ENCODE measurements around the gene ZNF512. TPM values are rescaled to one million over a fixed set of nuclear protein-coding genes. Genes with fewer than 3 reads are reported as not detected.

Gene ZNF512
- total RNA-seq, 1 experiment from 2014 or later, result not detected

- peaks cover 45% of the 10 kb centered on the region for H3K4me1 ChIP-seq (ENCODE audit: insufficient read depth, low read length)
- H3K9ac ChIP-seq (ENCODE audit: low read length), result no peak overlapping the region
- peaks cover 46% of the 10 kb centered on the region for H3K36me3 ChIP-seq (ENCODE audit: low read depth, low read length)
- H3K9me2 ChIP-seq (replicated peaks; ENCODE audit: low read length), result no peaks in the 10 kb centered on the region
- peak overlapping the region; percentile 9; the same call in 1 of the 2 replicates for H3K4me2 ChIP-seq (ENCODE audit: low read length)
- no peaks in the 10 kb centered on the region for H3K27me3 ChIP-seq (ENCODE audit: low read length)
- no TSS peak for BruUV-seq (replicated peaks)
- H3K79me2 ChIP-seq (ENCODE audit: low read length), result peaks cover 5% of the 10 kb centered on the region; the same call in 1 of the 2 replicates
- H3K27ac ChIP-seq (ENCODE audit: low read length), result peak overlapping the region; percentile 15
- H3F3A ChIP-seq (ENCODE audit: low read length, unreplicated experiment), result no peaks in the 10 kb centered on the region
- ChIA-PET POLR2A (ENCODE audit: unreplicated experiment) (no interaction called here), CTCF (interaction anchor here (0.5 to 1.4 kb wide), 3 partner anchors 27 to 362 kb away, joined by 3 to 8 read pairs (median 6); no protein-coding TSS in a partner anchor)
- intact Hi-C loops (cut with micrococcal nuclease), result loop anchor here (10.0 kb wide), 1 partner anchor 251 kb away; the partner anchor contains the start of gene PPM1G
- TF ChIP-seq EZH2 (IDR thresholded peaks at IDR 0.05; ENCODE audit: low read length, unreplicated experiment) (no peak), EZH2phosphoT487 (IDR thresholded peaks at IDR 0.05; ENCODE audit: borderline replicate concordance, low read length) (no peak), CTCF (conservative IDR thresholded peaks at IDR 0.05; ENCODE audit: low read depth, low read length) (peak; percentile 36; the same call in 1 of the 2 replicates)
- peak; percentile 90 for ATAC-seq
- H2AFZ ChIP-seq (ENCODE audit: low read length), result no peak overlapping the region
- H3K9me3 ChIP-seq (ENCODE audit: low read length), result no peaks in the 10 kb centered on the region
- DNase-seq, result peak; percentile 89
- H3K4me3 ChIP-seq (ENCODE audit: low read length), result no peak overlapping the region
- H4K20me1 ChIP-seq (ENCODE audit: low read length), result no peaks in the 10 kb centered on the region
Observed at GRCh38 chr2:27655155-27655951, 72.5 kb downstream of the ZNF512 start.

- DNase-seq (no peak), ATAC-seq (no peak)
- H3K9me2 ChIP-seq (replicated peaks; ENCODE audit: low read length), result no peaks in the 10 kb centered on the region
- no peak overlapping the region for H3K27ac ChIP-seq (ENCODE audit: low read length)
- H3F3A ChIP-seq (ENCODE audit: low read length, unreplicated experiment), result no peaks in the 10 kb centered on the region
- intact Hi-C loops (cut with micrococcal nuclease), result no loop called here
- ChIA-PET POLR2A (ENCODE audit: unreplicated experiment) (no interaction called here), CTCF (no interaction called here)
- H3K79me2 ChIP-seq (ENCODE audit: low read length), result peaks cover 57% of the 10 kb centered on the region
- H2AFZ ChIP-seq (ENCODE audit: low read length), result no peak overlapping the region
- no TSS peak for BruUV-seq (replicated peaks)
- TF ChIP-seq EZH2phosphoT487 (IDR thresholded peaks at IDR 0.05; ENCODE audit: borderline replicate concordance, low read length) (no peak), CTCF (conservative IDR thresholded peaks at IDR 0.05; ENCODE audit: low read depth, low read length) (no peak), EZH2 (IDR thresholded peaks at IDR 0.05; ENCODE audit: low read length, unreplicated experiment) (no peak)
- H3K27me3 ChIP-seq (ENCODE audit: low read length), result no peaks in the 10 kb centered on the region
- H3K9ac ChIP-seq (ENCODE audit: low read length), result no peak overlapping the region
- H3K9me3 ChIP-seq (ENCODE audit: low read length), result no peaks in the 10 kb centered on the region
- H3K4me3 ChIP-seq (ENCODE audit: low read length), result no peak overlapping the region
- H4K20me1 ChIP-seq (ENCODE audit: low read length), result no peaks in the 10 kb centered on the region
- peaks cover 31% of the 10 kb centered on the region for H3K36me3 ChIP-seq (ENCODE audit: low read depth, low read length)
- H3K4me2 ChIP-seq (ENCODE audit: low read length), result no peak overlapping the region
- H3K4me1 ChIP-seq (ENCODE audit: insufficient read depth, low read length), result peaks cover 32% of the 10 kb centered on the region
Observed at GRCh38 chr2:27661371-27661770, 78.5 kb downstream of the ZNF512 start.
